ENCODE measurements around the gene SNAP29.
"Not testable (repeated sequence)": the region's sequence is repeated elsewhere in the genome, so short reads cannot be mapped to it uniquely, and the experiment has no call there.

The SNAP29 gene

GRCh38 chr22:20867179-20868024 lies 8.6 kb downstream of the SNAP29 start:
- DNase-seq (ENCODE audit: low spot score) = peak; percentile 85

- no peak for DNase-seq (ENCODE audit: low spot score)
Observed at GRCh38 chr22:20868025-20868962, 9.5 kb downstream of the SNAP29 start.

GRCh38 chr22:20869234-20869633 lies 10.4 kb downstream of the SNAP29 start:
- DNase-seq (ENCODE audit: low spot score) = no peak

GRCh38 chr22:20873214-20873613 lies 14.4 kb downstream of the SNAP29 start:
- DNase-seq (ENCODE audit: low spot score) = no peak

GRCh38 chr22:20875296-20875695 lies 16.5 kb downstream of the SNAP29 start:
- no peak for DNase-seq (ENCODE audit: low spot score)

- no peak for DNase-seq (ENCODE audit: low spot score)
Observed at GRCh38 chr22:20877715-20878114, 18.9 kb downstream of the SNAP29 start.

GRCh38 chr22:20881231-20881630 lies 22.4 kb downstream of the SNAP29 start:
- no peak for DNase-seq (ENCODE audit: low spot score)

GRCh38 chr22:20881869-20882815 lies 23.3 kb downstream of the SNAP29 start:
- DNase-seq (ENCODE audit: low spot score) = no peak

- DNase-seq (ENCODE audit: low spot score) = no peak
Observed at GRCh38 chr22:20882855-20883254, 24.0 kb downstream of the SNAP29 start.

GRCh38 chr22:20884454-20884853 lies 25.6 kb downstream of the SNAP29 start:
- no peak for DNase-seq (ENCODE audit: low spot score)

GRCh38 chr22:20885017-20885556 lies 26.3 kb downstream of the SNAP29 start:
- DNase-seq (ENCODE audit: low spot score) = no peak

- peak; percentile 69 for DNase-seq (ENCODE audit: low spot score)
Observed at GRCh38 chr22:20885557-20886323, 26.9 kb downstream of the SNAP29 start.

GRCh38 chr22:20887375-20887774 lies 28.6 kb downstream of the SNAP29 start:
- DNase-seq (ENCODE audit: low spot score) = no peak

GRCh38 chr22:20889025-20889704 lies 30.4 kb downstream of the SNAP29 start:
- DNase-seq (ENCODE audit: low spot score) = no peak

GRCh38 chr22:20889904-20890540 lies 31.2 kb downstream of the SNAP29 start:
- no peak for DNase-seq (ENCODE audit: low spot score)

- no peak for DNase-seq (ENCODE audit: low spot score)
Observed at GRCh38 chr22:20890975-20891374, 32.2 kb downstream of the SNAP29 start.

GRCh38 chr22:20897737-20898136 lies 38.9 kb downstream of the SNAP29 start:
- not testable (repeated sequence) for DNase-seq (ENCODE audit: low spot score)

- DNase-seq (ENCODE audit: low spot score) = no peak
Observed at GRCh38 chr22:20899827-20900423, 41.1 kb downstream of the SNAP29 start.

All from pons (tissue), 1 donor.